ENCODE results near the gene BCL2.

Gene BCL2

DNA sequence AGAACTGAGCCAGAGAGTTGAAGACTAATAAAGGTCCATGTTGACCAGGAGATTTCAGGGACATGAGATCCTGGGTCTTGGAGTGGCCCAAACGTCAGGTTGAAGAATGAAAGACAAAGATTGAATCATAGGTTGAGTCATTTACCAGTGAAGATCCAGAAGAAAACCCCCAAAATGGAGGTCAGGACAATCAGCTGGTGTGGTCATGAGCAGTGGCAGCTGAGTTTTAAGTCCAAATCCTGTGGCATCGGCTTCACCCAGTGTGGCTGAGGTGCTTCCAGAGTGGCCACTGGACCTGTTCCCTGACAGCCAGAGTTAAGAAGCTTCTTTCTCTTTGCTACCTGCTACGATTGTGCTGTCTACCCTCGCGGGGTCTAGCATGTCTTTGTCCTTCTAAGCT is 234.0 kb downstream of the BCL2 start:
- TF ChIP-seq EGR1 (IDR thresholded peaks at IDR 0.05): no peak
- TF ChIP-seq TAF1 (IDR thresholded peaks at IDR 0.05; ENCODE audit: low read depth): no peak
- TF ChIP-seq, protein P1, sequence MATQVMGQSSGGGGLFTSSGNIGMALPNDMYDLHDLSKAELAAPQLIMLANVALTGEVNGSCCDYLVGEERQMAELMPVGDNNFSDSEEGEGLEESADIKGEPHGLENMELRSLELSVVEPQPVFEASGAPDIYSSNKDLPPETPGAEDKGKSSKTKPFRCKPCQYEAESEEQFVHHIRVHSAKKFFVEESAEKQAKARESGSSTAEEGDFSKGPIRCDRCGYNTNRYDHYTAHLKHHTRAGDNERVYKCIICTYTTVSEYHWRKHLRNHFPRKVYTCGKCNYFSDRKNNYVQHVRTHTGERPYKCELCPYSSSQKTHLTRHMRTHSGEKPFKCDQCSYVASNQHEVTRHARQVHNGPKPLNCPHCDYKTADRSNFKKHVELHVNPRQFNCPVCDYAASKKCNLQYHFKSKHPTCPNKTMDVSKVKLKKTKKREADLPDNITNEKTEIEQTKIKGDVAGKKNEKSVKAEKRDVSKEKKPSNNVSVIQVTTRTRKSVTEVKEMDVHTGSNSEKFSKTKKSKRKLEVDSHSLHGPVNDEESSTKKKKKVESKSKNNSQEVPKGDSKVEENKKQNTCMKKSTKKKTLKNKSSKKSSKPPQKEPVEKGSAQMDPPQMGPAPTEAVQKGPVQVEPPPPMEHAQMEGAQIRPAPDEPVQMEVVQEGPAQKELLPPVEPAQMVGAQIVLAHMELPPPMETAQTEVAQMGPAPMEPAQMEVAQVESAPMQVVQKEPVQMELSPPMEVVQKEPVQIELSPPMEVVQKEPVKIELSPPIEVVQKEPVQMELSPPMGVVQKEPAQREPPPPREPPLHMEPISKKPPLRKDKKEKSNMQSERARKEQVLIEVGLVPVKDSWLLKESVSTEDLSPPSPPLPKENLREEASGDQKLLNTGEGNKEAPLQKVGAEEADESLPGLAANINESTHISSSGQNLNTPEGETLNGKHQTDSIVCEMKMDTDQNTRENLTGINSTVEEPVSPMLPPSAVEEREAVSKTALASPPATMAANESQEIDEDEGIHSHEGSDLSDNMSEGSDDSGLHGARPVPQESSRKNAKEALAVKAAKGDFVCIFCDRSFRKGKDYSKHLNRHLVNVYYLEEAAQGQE (IDR thresholded peaks at IDR 0.05; ENCODE audit: low read depth): no peak
- no peak for TF ChIP-seq ZBTB7A (IDR thresholded peaks at IDR 0.05; ENCODE audit: low read depth)
- TF ChIP-seq, protein P2, sequence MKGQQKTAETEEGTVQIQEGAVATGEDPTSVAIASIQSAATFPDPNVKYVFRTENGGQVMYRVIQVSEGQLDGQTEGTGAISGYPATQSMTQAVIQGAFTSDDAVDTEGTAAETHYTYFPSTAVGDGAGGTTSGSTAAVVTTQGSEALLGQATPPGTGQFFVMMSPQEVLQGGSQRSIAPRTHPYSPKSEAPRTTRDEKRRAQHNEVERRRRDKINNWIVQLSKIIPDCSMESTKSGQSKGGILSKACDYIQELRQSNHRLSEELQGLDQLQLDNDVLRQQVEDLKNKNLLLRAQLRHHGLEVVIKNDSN (IDR thresholded peaks at IDR 0.05): no peak
- no peak for TF ChIP-seq EP300 (IDR thresholded peaks at IDR 0.05; ENCODE audit: borderline replicate concordance)
- TF ChIP-seq, protein P3, sequence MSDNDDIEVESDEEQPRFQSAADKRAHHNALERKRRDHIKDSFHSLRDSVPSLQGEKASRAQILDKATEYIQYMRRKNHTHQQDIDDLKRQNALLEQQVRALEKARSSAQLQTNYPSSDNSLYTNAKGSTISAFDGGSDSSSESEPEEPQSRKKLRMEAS (IDR thresholded peaks at IDR 0.05): no peak
- no peak for TF ChIP-seq CREB1 (IDR thresholded peaks at IDR 0.05; ENCODE audit: low read depth)
- no peak for TF ChIP-seq NFIC (IDR thresholded peaks at IDR 0.05)
- TF ChIP-seq YY1 (IDR thresholded peaks at IDR 0.05; ENCODE audit: low read depth): no peak
- TF ChIP-seq CEBPB (IDR thresholded peaks at IDR 0.05): no peak
- TF ChIP-seq TEAD4 (IDR thresholded peaks at IDR 0.05): no peak
- TF ChIP-seq FOXM1 (IDR thresholded peaks at IDR 0.05; ENCODE audit: borderline replicate concordance, low read depth): no peak
- no peak for TF ChIP-seq TCF12 (IDR thresholded peaks at IDR 0.05; ENCODE audit: low read depth)
- TF ChIP-seq RAD21 (IDR thresholded peaks at IDR 0.05; ENCODE audit: low read depth): no peak

DNA sequence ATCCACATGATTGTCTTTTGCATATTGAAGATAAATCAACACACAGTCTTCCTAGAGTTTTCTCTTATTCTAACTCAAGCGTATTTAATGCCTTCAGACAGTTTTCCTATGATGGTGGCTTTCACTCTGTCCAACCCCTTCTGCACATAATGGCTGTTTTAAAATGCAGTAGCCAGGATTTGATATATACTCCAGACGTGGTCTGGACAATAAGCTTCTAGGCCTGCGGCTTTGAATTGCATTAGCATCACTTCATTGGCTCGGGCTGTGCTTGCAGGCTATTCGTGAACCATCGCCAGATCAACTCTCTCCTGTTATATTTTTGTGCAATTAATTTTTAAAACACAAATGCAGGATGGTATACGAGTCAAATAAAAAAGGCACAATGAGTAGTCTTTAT is 235.3 kb downstream of the BCL2 start:
- no peak for TF ChIP-seq TAF1 (IDR thresholded peaks at IDR 0.05; ENCODE audit: low read depth)
- no peak for TF ChIP-seq TEAD4 (IDR thresholded peaks at IDR 0.05)
- TF ChIP-seq CREB1 (IDR thresholded peaks at IDR 0.05; ENCODE audit: low read depth): no peak
- no peak for TF ChIP-seq TCF12 (IDR thresholded peaks at IDR 0.05; ENCODE audit: low read depth)
- TF ChIP-seq FOXM1 (IDR thresholded peaks at IDR 0.05; ENCODE audit: borderline replicate concordance, low read depth): no peak
- TF ChIP-seq, protein P3 (IDR thresholded peaks at IDR 0.05): no peak
- TF ChIP-seq, protein P1 (IDR thresholded peaks at IDR 0.05; ENCODE audit: low read depth): no peak
- no peak for TF ChIP-seq YY1 (IDR thresholded peaks at IDR 0.05; ENCODE audit: low read depth)
- TF ChIP-seq EP300 (IDR thresholded peaks at IDR 0.05; ENCODE audit: borderline replicate concordance): no peak

DNA sequence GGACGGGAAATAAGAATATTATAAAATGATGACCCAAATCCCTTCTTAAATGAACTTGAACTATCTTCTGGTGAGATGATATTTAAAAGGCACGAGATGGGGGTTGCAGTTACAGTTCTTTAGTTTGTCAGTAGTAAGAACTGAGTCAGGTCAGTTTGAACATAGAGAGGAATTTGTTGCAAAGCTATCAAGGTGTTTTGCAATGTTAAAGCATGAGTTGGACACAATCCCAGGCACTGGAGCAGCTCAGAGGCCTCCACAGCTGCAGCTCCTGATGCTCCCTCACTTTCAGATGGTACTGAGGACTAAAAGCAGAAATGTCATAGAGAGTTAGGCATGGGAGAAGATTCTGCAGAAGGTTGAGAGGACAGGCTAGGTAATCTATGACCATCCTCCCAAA is 236.0 kb downstream of the BCL2 start:
- no peak for TF ChIP-seq EGR1 (IDR thresholded peaks at IDR 0.05)
- no peak for TF ChIP-seq YY1 (IDR thresholded peaks at IDR 0.05; ENCODE audit: low read depth)
- TF ChIP-seq CREB1 (IDR thresholded peaks at IDR 0.05; ENCODE audit: low read depth): no peak
- no peak for TF ChIP-seq CEBPB (IDR thresholded peaks at IDR 0.05)
- no peak for TF ChIP-seq TAF1 (IDR thresholded peaks at IDR 0.05; ENCODE audit: low read depth)
- TF ChIP-seq, protein P2 (IDR thresholded peaks at IDR 0.05): no peak
- TF ChIP-seq RAD21 (IDR thresholded peaks at IDR 0.05; ENCODE audit: low read depth): no peak
- TF ChIP-seq NFIC (IDR thresholded peaks at IDR 0.05): no peak
- no peak for TF ChIP-seq EP300 (IDR thresholded peaks at IDR 0.05; ENCODE audit: borderline replicate concordance)
- no peak for TF ChIP-seq FOXM1 (IDR thresholded peaks at IDR 0.05; ENCODE audit: borderline replicate concordance, low read depth)
- no peak for TF ChIP-seq ZBTB7A (IDR thresholded peaks at IDR 0.05; ENCODE audit: low read depth)
- TF ChIP-seq, protein P1 (IDR thresholded peaks at IDR 0.05; ENCODE audit: low read depth): no peak
- TF ChIP-seq TEAD4 (IDR thresholded peaks at IDR 0.05): no peak
- TF ChIP-seq, protein P3 (IDR thresholded peaks at IDR 0.05): no peak

DNA sequence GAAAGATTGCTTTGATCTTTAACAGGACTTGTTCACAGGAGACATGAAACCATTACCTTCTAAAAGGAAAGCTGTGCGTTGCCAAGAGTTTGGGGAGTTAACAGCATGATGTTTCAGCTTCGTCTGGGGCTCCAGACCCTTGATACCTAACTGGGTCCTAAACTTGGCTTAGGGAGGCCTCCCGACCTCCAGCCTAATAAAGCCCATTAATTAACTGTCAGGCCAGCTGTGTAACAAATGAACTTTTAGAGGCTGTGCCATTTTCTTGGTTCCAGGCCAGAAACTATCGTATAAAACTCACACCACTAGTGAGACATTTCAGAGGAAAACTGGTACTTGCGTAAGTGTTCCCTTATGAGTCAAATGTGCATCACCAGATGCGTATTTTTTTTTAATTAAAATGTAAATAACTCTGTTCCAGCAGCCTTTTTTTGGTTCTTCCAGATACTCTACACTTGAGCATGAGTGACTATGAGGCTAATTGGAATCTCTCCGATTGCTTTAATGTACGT is 236.5 kb downstream of the BCL2 start:
- TF ChIP-seq EGR1 (IDR thresholded peaks at IDR 0.05): no peak
- TF ChIP-seq, protein P2 (IDR thresholded peaks at IDR 0.05): no peak
- TF ChIP-seq, protein P3 (IDR thresholded peaks at IDR 0.05): no peak
- TF ChIP-seq CEBPB (IDR thresholded peaks at IDR 0.05): no peak
- TF ChIP-seq TAF1 (IDR thresholded peaks at IDR 0.05; ENCODE audit: low read depth): no peak
- no peak for TF ChIP-seq CREB1 (IDR thresholded peaks at IDR 0.05; ENCODE audit: low read depth)
- no peak for TF ChIP-seq TEAD4 (IDR thresholded peaks at IDR 0.05)

Data from Ishikawa (cell line).